OCI-LY7 (cell line): ENCODE data around the gene TTC33.

Experiments
- CTCF ChIP-seq: fragments of 200-600 bp; sonication (generic); conservative IDR thresholded peaks from 2 replicates; pipeline ENCODE4 v1.5.1; 2014; ENCODE audit warnings: mild to moderate bottlenecking, antibody characterized with exemption, low read length, moderate library complexity, mixed read lengths
- EZH2phosphoT487 ChIP-seq: fragments of 200-600 bp; sonication (generic); IDR thresholded peaks from 2 replicates; pipeline ENCODE4 v1.6.1; 2018; ENCODE audit warnings: low read depth, borderline replicate concordance, mild to moderate bottlenecking, mixed run types, antibody characterized with exemption, low read length, moderate library complexity, mixed read lengths

GRCh38 chr5:40648150-40648549 is 107.6 kb downstream of the TTC33 start:
- no peak for TF ChIP-seq CTCF
- no peak for TF ChIP-seq EZH2phosphoT487
